ENCODE results near the gene RICTOR.

GRCh38 chr5:39121315-39121714 is 47.1 kb upstream of the RICTOR start:
- TF ChIP-seq, protein P1, sequence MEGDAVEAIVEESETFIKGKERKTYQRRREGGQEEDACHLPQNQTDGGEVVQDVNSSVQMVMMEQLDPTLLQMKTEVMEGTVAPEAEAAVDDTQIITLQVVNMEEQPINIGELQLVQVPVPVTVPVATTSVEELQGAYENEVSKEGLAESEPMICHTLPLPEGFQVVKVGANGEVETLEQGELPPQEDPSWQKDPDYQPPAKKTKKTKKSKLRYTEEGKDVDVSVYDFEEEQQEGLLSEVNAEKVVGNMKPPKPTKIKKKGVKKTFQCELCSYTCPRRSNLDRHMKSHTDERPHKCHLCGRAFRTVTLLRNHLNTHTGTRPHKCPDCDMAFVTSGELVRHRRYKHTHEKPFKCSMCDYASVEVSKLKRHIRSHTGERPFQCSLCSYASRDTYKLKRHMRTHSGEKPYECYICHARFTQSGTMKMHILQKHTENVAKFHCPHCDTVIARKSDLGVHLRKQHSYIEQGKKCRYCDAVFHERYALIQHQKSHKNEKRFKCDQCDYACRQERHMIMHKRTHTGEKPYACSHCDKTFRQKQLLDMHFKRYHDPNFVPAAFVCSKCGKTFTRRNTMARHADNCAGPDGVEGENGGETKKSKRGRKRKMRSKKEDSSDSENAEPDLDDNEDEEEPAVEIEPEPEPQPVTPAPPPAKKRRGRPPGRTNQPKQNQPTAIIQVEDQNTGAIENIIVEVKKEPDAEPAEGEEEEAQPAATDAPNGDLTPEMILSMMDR (IDR thresholded peaks at IDR 0.05) = no peak
- no peak for TF ChIP-seq POLR2A (IDR thresholded peaks at IDR 0.05)
- no peak for TF ChIP-seq EP300 (IDR thresholded peaks at IDR 0.05)

All from ovary (tissue), 3 donors.